Endometrium (tissue), 2 donors: ENCODE measurements around the gene NLRP1.
A peak's percentile ranks its signal among the peaks of the same experiment; 100 is the strongest.
"Not testable (repeated sequence)": the region's sequence is repeated elsewhere in the genome, so short reads cannot be mapped to it uniquely, and the experiment has no call there.

ENCODE experiments used
- FAIRE-seq: peaks from 2 replicates; lab custom pipeline; 2012; peaks lifted over from hg19 to GRCh38; lab: Jason Lieb, UNC
- donor health status: control.
- donor health status: control.

Gene NLRP1

GRCh38 chr17:5587438-5588032, 3.2 kb upstream of the NLRP1 start:
- no peak for FAIRE-seq

GRCh38 chr17:5585836-5586521, 1.7 kb upstream of the NLRP1 start:
- no peak for FAIRE-seq

GRCh38 chr17:5585287-5585794, 1.0 kb upstream of the NLRP1 start:
- FAIRE-seq = no peak

- FAIRE-seq = no peak
Measured at GRCh38 chr17:5583426-5584382, 605 bp downstream of the NLRP1 start.

- no peak for FAIRE-seq
Measured at GRCh38 chr17:5582209-5583185, 1.8 kb downstream of the NLRP1 start.

GRCh38 chr17:5581655-5582054, 2.7 kb downstream of the NLRP1 start:
- FAIRE-seq = no peak

- no peak for FAIRE-seq
Measured at GRCh38 chr17:5580969-5581368, 3.3 kb downstream of the NLRP1 start.

- FAIRE-seq = no peak
Measured at GRCh38 chr17:5580367-5580766, 3.9 kb downstream of the NLRP1 start.

GRCh38 chr17:5578768-5579167, 5.5 kb downstream of the NLRP1 start:
- not testable (repeated sequence) for FAIRE-seq

- not testable (repeated sequence) for FAIRE-seq
Measured at GRCh38 chr17:5573017-5573416, 11.3 kb downstream of the NLRP1 start.

- no peak for FAIRE-seq
Measured at GRCh38 chr17:5571281-5571680, 13.0 kb downstream of the NLRP1 start.

- peak; percentile 4 for FAIRE-seq
Measured at GRCh38 chr17:5565808-5566207, 18.5 kb downstream of the NLRP1 start.

- FAIRE-seq = no peak
Measured at GRCh38 chr17:5563456-5563855, 20.9 kb downstream of the NLRP1 start.

GRCh38 chr17:5562661-5563360, 21.5 kb downstream of the NLRP1 start:
- FAIRE-seq = no peak

GRCh38 chr17:5561736-5562571, 22.4 kb downstream of the NLRP1 start:
- FAIRE-seq = no peak

GRCh38 chr17:5560361-5560988, 23.8 kb downstream of the NLRP1 start:
- no peak for FAIRE-seq

GRCh38 chr17:5558815-5559785, 25.2 kb downstream of the NLRP1 start:
- FAIRE-seq = no peak

- no peak for FAIRE-seq
Measured at GRCh38 chr17:5557990-5558389, 26.3 kb downstream of the NLRP1 start.
